H1 (cell line): ENCODE results near the gene ZDHHC11B. TPM values are rescaled to one million over a fixed set of nuclear protein-coding genes. Genes with fewer than 3 reads are reported as not detected.

Source experiments
- CTCF ChIA-PET: fragments of 300-600 bp; sonication (Branson Sonifier 250); formaldehyde crosslinking; loops from one replicate; lab custom pipeline; 2021; ENCODE audit not compliant: partially characterized antibody; lab: Charles Lee
- POLR2A ChIA-PET: fragments of 300-600 bp; sonication (Branson Sonifier 250); formaldehyde crosslinking; loops from one replicate; lab custom pipeline; 2021; ENCODE audit warnings: inconsistent platforms; ENCODE audit not compliant: partially characterized antibody; lab: Charles Lee
- DNase-seq, 2 experiments: peaks; one replicate each; pipeline versions ENCODE4 v3.0.0 to v3.0.0-alpha.2; 2010 to 2022; ENCODE audit warnings: low spot score in 2 of 2, low read depth in 1 of 2, mixed read lengths in 1 of 2
- FAIRE-seq: peaks from 2 replicates; lab custom pipeline; 2011; peaks lifted over from hg19 to GRCh38; lab: Jason Lieb, UNC
- H2AFZ ChIP-seq: 2 replicates; pipeline ENCODE4 v1.8.1; 2012; ENCODE audit warnings: low read length, inconsistent platforms
- H2AK5ac ChIP-seq: 2 replicates; pipeline ENCODE4 v1.6.1; 2013; ENCODE audit warnings: low read depth, low read length
- H2BK120ac ChIP-seq: replicated peaks from 2 replicates; pipeline ENCODE3; 2013; ENCODE audit warnings: low read depth, low read length, inconsistent platforms
- H2BK12ac ChIP-seq: 2 replicates; pipeline ENCODE4 v1.6.1; 2013; ENCODE audit warnings: low read depth, low read length
- H2BK15ac ChIP-seq: 2 replicates; pipeline ENCODE4 v1.6.1; 2013; ENCODE audit warnings: low read length
- H2BK20ac ChIP-seq: 2 replicates; pipeline ENCODE4 v1.6.1; 2013; ENCODE audit warnings: low read length
- H2BK5ac ChIP-seq: 2 replicates; pipeline ENCODE4 v1.6.1; 2013; ENCODE audit warnings: low read depth, low read length
- H3K14ac ChIP-seq: 2 replicates; pipeline ENCODE4 v1.6.1; 2013; ENCODE audit warnings: inconsistent platforms; ENCODE audit not compliant: insufficient read length
- H3K18ac ChIP-seq: 2 replicates; pipeline ENCODE4 v1.6.1; 2013; ENCODE audit warnings: low read length; ENCODE audit errors: extremely low read depth
- H3K23ac ChIP-seq: 2 replicates; pipeline ENCODE4 v1.6.1; 2013; ENCODE audit warnings: inconsistent platforms; ENCODE audit not compliant: insufficient read length
- H3K23me2 ChIP-seq: 2 replicates; pipeline ENCODE4 v1.6.1; 2013; ENCODE audit warnings: low read depth, low read length
- H3K27ac ChIP-seq: 2 replicates; pipeline ENCODE4 v1.6.1; 2011; ENCODE audit warnings: low read depth, low read length, inconsistent platforms
- H3K27me3 ChIP-seq, 4 experiments: replicated peaks in 1 of 4; 1 replicate in 1 of 4; 2 replicates in 3 of 4; pipeline versions ENCODE4 v1.6.1 to v1.8.1; 2011 to 2013; ENCODE audit warnings: low read length in 3 of 4, mild to moderate bottlenecking in 3 of 4, inconsistent platforms in 2 of 4, mixed read lengths in 2 of 4, moderate library complexity in 1 of 4; ENCODE audit not compliant: control insufficient read depth in 3 of 4, insufficient read depth in 3 of 4; ENCODE audit errors: extremely low read depth in 1 of 4
- H3K36me3 ChIP-seq, 4 experiments: 2 replicates each; pipeline versions ENCODE4 v1.6.1 to v1.8.1; 2011 to 2013; ENCODE audit warnings: mild to moderate bottlenecking in 4 of 4, low read length in 3 of 4, moderate library complexity in 2 of 4, control low read depth in 1 of 4, inconsistent platforms in 1 of 4; ENCODE audit not compliant: insufficient read depth in 4 of 4, control insufficient read depth in 2 of 4
- H3K4ac ChIP-seq: replicated peaks from 2 replicates; pipeline ENCODE3; 2013; ENCODE audit warnings: low read length, low read depth, mixed read lengths, inconsistent platforms; ENCODE audit not compliant: insufficient read length
- H3K4me1 ChIP-seq, 4 experiments: replicated peaks in 1 of 4; 1 replicate in 1 of 4; 2 replicates in 3 of 4; pipeline versions ENCODE4 v1.6.1 to v1.8.1; 2011 to 2013; ENCODE audit warnings: low read length in 3 of 4, inconsistent platforms in 2 of 4, mixed read lengths in 1 of 4; ENCODE audit not compliant: insufficient read depth in 4 of 4, control insufficient read depth in 3 of 4
- H3K4me2 ChIP-seq, 2 experiments: 2 replicates each; pipeline versions ENCODE4 v1.6.1 to v1.8.1; 2011 to 2013; ENCODE audit warnings: low read depth in 2 of 2, low read length in 2 of 2, control low read depth in 1 of 2, inconsistent platforms in 1 of 2, mild to moderate bottlenecking in 1 of 2; ENCODE audit not compliant: insufficient read depth in 1 of 2
- H3K4me3 ChIP-seq, 4 experiments: fragments of 200-600, 300-600 bp in 1 of 4; sonication (generic), shearing (Covaris generic), sonication (Bioruptor Twin) in 1 of 4; 2 replicates each; pipeline versions ENCODE4 v1.5.1 to v1.8.1; 2011 to 2016; ENCODE audit warnings: low read length in 4 of 4, low read depth in 3 of 4, control low read depth in 2 of 4, inconsistent platforms in 2 of 4, mild to moderate bottlenecking in 2 of 4, mixed read lengths in 1 of 4, moderate library complexity in 1 of 4; ENCODE audit not compliant: insufficient read depth in 2 of 4; ENCODE audit errors: extremely low read depth in 1 of 4
- H3K56ac ChIP-seq: replicated peaks from 2 replicates; pipeline ENCODE3; 2013; ENCODE audit warnings: low read depth, mild to moderate bottlenecking, mixed read lengths, low read length, inconsistent platforms; ENCODE audit not compliant: insufficient read length
- H3K79me1 ChIP-seq: 2 replicates; pipeline ENCODE4 v1.6.1; 2013; ENCODE audit warnings: low read depth, low read length, control low read depth
- H3K79me2 ChIP-seq, 2 experiments: 2 replicates each; pipeline versions ENCODE4 v1.6.1 to v1.8.1; 2012 to 2013; ENCODE audit warnings: low read length in 2 of 2, mild to moderate bottlenecking in 2 of 2, inconsistent platforms in 1 of 2; ENCODE audit not compliant: insufficient read depth in 2 of 2, control insufficient read depth in 1 of 2
- H3K9ac ChIP-seq, 4 experiments: replicated peaks in 1 of 4; 1 replicate in 1 of 4; 2 replicates in 3 of 4; pipeline versions ENCODE4 v1.6.1 to v1.8.1; 2011 to 2013; ENCODE audit warnings: low read depth in 3 of 4, low read length in 3 of 4, control low read depth in 2 of 4, mild to moderate bottlenecking in 2 of 4, moderate library complexity in 2 of 4, inconsistent platforms in 1 of 4; ENCODE audit errors: extremely low read depth in 1 of 4
- H3K9me3 ChIP-seq, 2 experiments: 2 replicates each; pipeline versions ENCODE4 v1.6.1 to v1.8.1; 2012 to 2013; ENCODE audit warnings: mild to moderate bottlenecking in 2 of 2, moderate library complexity in 2 of 2, control low read depth in 1 of 2, inconsistent platforms in 1 of 2, low read depth in 1 of 2, low read length in 1 of 2, mixed read lengths in 1 of 2; ENCODE audit not compliant: insufficient read depth in 2 of 2
- H4K20me1 ChIP-seq, 2 experiments: replicated peaks in 1 of 2; 2 replicates each; pipeline versions ENCODE3 to v1.8.1; 2011 to 2013; ENCODE audit warnings: inconsistent platforms in 2 of 2, low read length in 2 of 2, mild to moderate bottlenecking in 1 of 2; ENCODE audit not compliant: insufficient read depth in 2 of 2, control insufficient read depth in 1 of 2
- H4K5ac ChIP-seq: 2 replicates; pipeline ENCODE4 v1.6.1; 2013; ENCODE audit warnings: low read length, low read depth, mixed read lengths, inconsistent platforms; ENCODE audit not compliant: insufficient read length
- H4K8ac ChIP-seq: 2 replicates; pipeline ENCODE4 v1.8.0; 2013; ENCODE audit warnings: mild to moderate bottlenecking, moderate library complexity, low read length, inconsistent platforms; ENCODE audit not compliant: insufficient read depth; ENCODE audit errors: extremely low read depth
- H4K91ac ChIP-seq: replicated peaks from 2 replicates; pipeline ENCODE3; 2013; ENCODE audit warnings: low read length, mixed read lengths, inconsistent platforms; ENCODE audit not compliant: insufficient read length
- CBX5 ChIP-seq: fragments of 300-800, 300-1000 bp; sonication (generic); IDR thresholded peaks from 2 replicates; pipeline ENCODE4 v1.7.1; 2016; ENCODE audit warnings: antibody characterized with exemption, low read length, low read depth
- CHD1 ChIP-seq: IDR thresholded peaks from 2 replicates; pipeline ENCODE4 v1.6.1; 2012; ENCODE audit warnings: low read depth, low read length, improper control_type of control experiment
- EP300 ChIP-seq, 2 experiments: IDR thresholded peaks; 1 replicate in 1 of 2; 2 replicates in 1 of 2; pipeline ENCODE4 v1.6.1; 2011 to 2012; ENCODE audit warnings: low read depth in 2 of 2, low read length in 2 of 2, mild to moderate bottlenecking in 2 of 2, borderline replicate concordance in 1 of 2, inconsistent platforms in 1 of 2, moderate library complexity in 1 of 2
- KDM5A ChIP-seq: fragments of 200-600 bp; IDR thresholded peaks from 2 replicates; pipeline ENCODE4 v1.7.1; 2012; ENCODE audit warnings: mild to moderate bottlenecking, low read length, inconsistent platforms, mixed read lengths
- NANOG ChIP-seq: IDR thresholded peaks from 2 replicates; pipeline ENCODE4 v1.6.1; 2011; ENCODE audit warnings: low read length, low read depth, mild to moderate bottlenecking, inconsistent platforms; ENCODE audit not compliant: insufficient read depth, poor library complexity, severe bottlenecking
- RAD21 ChIP-seq, 2 experiments: IDR thresholded peaks in 1 of 2; conservative IDR thresholded peaks in 1 of 2; 2 replicates each; pipeline ENCODE4 v1.6.1; 2011; ENCODE audit warnings: low read depth in 2 of 2, low read length in 2 of 2, improper control_type of control experiment in 1 of 2, inconsistent platforms in 1 of 2, mild to moderate bottlenecking in 1 of 2, moderate library complexity in 1 of 2
- RBBP5 ChIP-seq: IDR thresholded peaks from 2 replicates; pipeline ENCODE4 v1.7.1; 2012; ENCODE audit warnings: low read depth, mild to moderate bottlenecking, inconsistent platforms, low read length, moderate library complexity, borderline replicate concordance
- RXRA ChIP-seq: IDR thresholded peaks from 2 replicates; pipeline ENCODE4 v1.6.1; 2011; ENCODE audit warnings: low read depth, mild to moderate bottlenecking, low read length, moderate library complexity; ENCODE audit not compliant: insufficient read depth
- SAP30 ChIP-seq: fragments of 300-600 bp; sonication (generic); IDR thresholded peaks from 2 replicates; pipeline ENCODE4 v1.7.1; 2012; ENCODE audit warnings: low read length, moderate library complexity, mild to moderate bottlenecking, inconsistent platforms; ENCODE audit not compliant: insufficient read depth, insufficient replicate concordance
- SIN3A ChIP-seq, 2 experiments: IDR thresholded peaks in 1 of 2; conservative IDR thresholded peaks in 1 of 2; 2 replicates each; pipeline ENCODE4 v1.6.1; 2011 to 2012; ENCODE audit warnings: low read length in 2 of 2, improper control_type of control experiment in 1 of 2, low read depth in 1 of 2, mild to moderate bottlenecking in 1 of 2
- SP1 ChIP-seq: IDR thresholded peaks from 2 replicates; pipeline ENCODE4 v1.6.1; 2011; ENCODE audit warnings: low read depth, low read length
- TAF1 ChIP-seq: IDR thresholded peaks from 2 replicates; pipeline ENCODE4 v1.6.1; 2011; ENCODE audit warnings: mild to moderate bottlenecking, low read depth, low read length
- TEAD4 ChIP-seq: IDR thresholded peaks from 2 replicates; pipeline ENCODE4 v1.6.1; 2012; ENCODE audit warnings: low read depth, low read length, inconsistent platforms, mixed read lengths
- YY1 ChIP-seq: IDR thresholded peaks from 2 replicates; pipeline ENCODE4 v1.6.1; 2011; ENCODE audit warnings: low read depth, mild to moderate bottlenecking, low read length
- WGBS, 2 experiments: shearing (Covaris generic) in 1 of 2; methylation state at CpG; one replicate each; pipeline versions ENCODE4 v1.1.6 to v1.1.7; 2013 to 2015; ENCODE audit warnings: low lambda C conversion rate in 2 of 2, mixed read lengths in 2 of 2, inconsistent platforms in 1 of 2, low coverage in 1 of 2, missing lambda C conversion rate in 1 of 2; ENCODE audit not compliant: insufficient replicate concordance in 2 of 2, insufficient coverage in 1 of 2, insufficient read length in 1 of 2; ENCODE audit errors: extremely low coverage in 1 of 2, missing lambda C conversion rate in 1 of 2; 5-methylcytosine and 5-hydroxymethylcytosine counted together
- polyA plus RNA-seq, 7 experiments: library from polyadenylated mRNA; depleted of rRNA in 3 of 7; stranded (reverse) in 5 of 7; unstranded in 2 of 7; fragments of >200 nt in 5 of 7; fragments of 200-250 nt in 2 of 7; gene quantifications; 1 replicate in 5 of 7; 2 replicates in 1 of 7; 4 replicates in 1 of 7; pipeline versions ENCODE4 v1.2.1 to v1.2.3, GENCODE V29; 2011 to 2013; ENCODE audit warnings: missing spikeins in 2 of 7, mixed read lengths in 2 of 7
- total RNA-seq: library from RNA; stranded (reverse); fragmentation: NEBNext Ultra II Directional; extraction: Animal tissue kit (Norgen Biotek cat#: 25700); gene quantifications from 2 replicates; pipeline ENCODE4 v1.2.1, GENCODE V29; 2021

ZDHHC11B gene
- total and polyA plus RNA-seq, 2 of the 8 experiments (the other 6 are each of a cell fraction or from before 2014, with no cell fraction given) = 0.29 to 2.5 TPM

- H3K79me2 ChIP-seq = no peaks in the 10 kb centered on the region
- peaks cover 0 to 4% (median 2%) of the 10 kb centered on the region in 4 experiments; a peak in 3 of 8 replicates for H3K36me3 ChIP-seq
- WGBS, 2 experiments = 96% methylated on average over 6 of the region's 15 CpGs; no CpG with 5 or more reads in 1 of the 2 experiments
- no peak overlapping the region for H2BK12ac ChIP-seq
- H3K9me3 ChIP-seq = no peaks in the 10 kb centered on the region
- no peak overlapping the region for H2AFZ ChIP-seq
- FAIRE-seq (no peak), DNase-seq (no peak)
- no peaks in the 10 kb centered on the region for H3K4me1 ChIP-seq
- no peak overlapping the region for H4K91ac ChIP-seq
- H3K4me3 ChIP-seq = no peak overlapping the region
- H3K79me1 ChIP-seq = no peaks in the 10 kb centered on the region
- no peak overlapping the region for H3K27ac ChIP-seq
- H2AK5ac ChIP-seq = no peak overlapping the region
- ChIA-PET CTCF (no interaction called here), POLR2A (no interaction called here)
- no peak overlapping the region for H2BK20ac ChIP-seq
- no peak overlapping the region for H3K4me2 ChIP-seq
- no peak overlapping the region for H3K14ac ChIP-seq
- H3K18ac ChIP-seq = no peak overlapping the region
- no peak overlapping the region for H3K9ac ChIP-seq
- no peak overlapping the region for H4K5ac ChIP-seq
- no peak overlapping the region for H4K8ac ChIP-seq
- no peaks in the 10 kb centered on the region for H3K27me3 ChIP-seq
- no peak overlapping the region for H3K56ac ChIP-seq
- H2BK5ac ChIP-seq = no peak overlapping the region
- no peak overlapping the region for H3K23ac ChIP-seq
- no peak overlapping the region for H2BK15ac ChIP-seq
- no peaks in the 10 kb centered on the region for H3K23me2 ChIP-seq
- no peaks in the 10 kb centered on the region for H4K20me1 ChIP-seq
- H2BK120ac ChIP-seq = no peak overlapping the region
- H3K4ac ChIP-seq = no peak overlapping the region
- no peak for TF ChIP-seq SIN3A (conservative IDR thresholded peaks at IDR 0.05 in 1 of 2, IDR thresholded peaks at IDR 0.05 in 1 of 2; ENCODE audit: low read depth in 1 of 2, low read length in 2 of 2)
- TF ChIP-seq RBBP5 = no peak
- no peak for TF ChIP-seq RAD21 (IDR thresholded peaks at IDR 0.05 in 1 of 2, conservative IDR thresholded peaks at IDR 0.05 in 1 of 2; ENCODE audit: low read depth in 2 of 2, low read length in 2 of 2)
- TF ChIP-seq EP300 (IDR thresholded peaks at IDR 0.05; ENCODE audit: borderline replicate concordance in 1 of 2, low read depth in 2 of 2, low read length in 2 of 2) = no peak
- TF ChIP-seq CHD1 = no peak
- no peak for TF ChIP-seq NANOG
- no peak for TF ChIP-seq YY1
- TF ChIP-seq CBX5 = no peak
- no peak for TF ChIP-seq SP1
- no peak for TF ChIP-seq SAP30
- TF ChIP-seq RXRA = no peak
- no peak for TF ChIP-seq TAF1
- TF ChIP-seq TEAD4 = no peak
- TF ChIP-seq KDM5A = no peak
These were observed 31.6 kb upstream of the ZDHHC11B start for GRCh38 chr5:816176-816575.
